ENCODE data around the gene TMEM94. TPM values are rescaled to one million over a fixed set of nuclear protein-coding genes. Genes with fewer than 3 reads are reported as not detected.

The TMEM94 gene
- total RNA-seq, 4 donors from 2014 or later, result 56.5 to 85.5 (median 60.0) TPM

DNA sequence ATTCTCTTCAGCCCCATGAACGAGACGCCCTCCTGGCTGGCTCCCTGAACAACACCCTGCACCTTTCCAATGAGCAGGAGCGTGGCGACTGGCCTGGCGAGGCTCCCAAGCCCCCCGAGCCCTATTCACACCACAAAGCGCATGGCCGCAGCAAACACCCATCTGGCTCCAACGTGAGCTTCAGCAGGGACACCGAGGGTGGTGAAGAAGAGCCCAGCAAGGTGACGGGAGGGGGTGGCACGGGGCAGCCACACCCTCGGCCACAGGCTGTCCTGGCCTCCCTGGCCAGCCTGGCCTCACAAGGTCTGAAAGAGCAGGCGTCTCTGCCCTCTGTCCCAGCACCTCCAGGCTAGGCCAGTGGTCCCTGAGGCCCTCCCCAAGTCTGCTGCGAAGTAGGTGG, 35.2 kb downstream of the TMEM94 start:
- intact Hi-C loops (cut with DNase I; ENCODE audit: low total_unique reads) (no loop called here), in situ Hi-C loops (cut with MboI; ENCODE audit: low sequenced_read_pairs in 4 of 4) (loop anchor here in 1 of 4 donors (10.0 kb wide), 1 partner anchor 57 kb away; no protein-coding TSS in a partner anchor)
- no peak for ATAC-seq
- TF ChIP-seq, protein P1, sequence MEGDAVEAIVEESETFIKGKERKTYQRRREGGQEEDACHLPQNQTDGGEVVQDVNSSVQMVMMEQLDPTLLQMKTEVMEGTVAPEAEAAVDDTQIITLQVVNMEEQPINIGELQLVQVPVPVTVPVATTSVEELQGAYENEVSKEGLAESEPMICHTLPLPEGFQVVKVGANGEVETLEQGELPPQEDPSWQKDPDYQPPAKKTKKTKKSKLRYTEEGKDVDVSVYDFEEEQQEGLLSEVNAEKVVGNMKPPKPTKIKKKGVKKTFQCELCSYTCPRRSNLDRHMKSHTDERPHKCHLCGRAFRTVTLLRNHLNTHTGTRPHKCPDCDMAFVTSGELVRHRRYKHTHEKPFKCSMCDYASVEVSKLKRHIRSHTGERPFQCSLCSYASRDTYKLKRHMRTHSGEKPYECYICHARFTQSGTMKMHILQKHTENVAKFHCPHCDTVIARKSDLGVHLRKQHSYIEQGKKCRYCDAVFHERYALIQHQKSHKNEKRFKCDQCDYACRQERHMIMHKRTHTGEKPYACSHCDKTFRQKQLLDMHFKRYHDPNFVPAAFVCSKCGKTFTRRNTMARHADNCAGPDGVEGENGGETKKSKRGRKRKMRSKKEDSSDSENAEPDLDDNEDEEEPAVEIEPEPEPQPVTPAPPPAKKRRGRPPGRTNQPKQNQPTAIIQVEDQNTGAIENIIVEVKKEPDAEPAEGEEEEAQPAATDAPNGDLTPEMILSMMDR (IDR thresholded peaks at IDR 0.05 in 4 of 5, conservative IDR thresholded peaks at IDR 0.05 in 1 of 5), result no peak
- no peak for TF ChIP-seq POLR2A (IDR thresholded peaks at IDR 0.05)
- H3K27me3 ChIP-seq, result no peaks in the 10 kb centered on the region
- DNase-seq, result no peak
- H3K4me3 ChIP-seq, result no peak overlapping the region
- H3K4me1 ChIP-seq, result peaks cover 42 to 46% of the 10 kb centered on the region in 2 donors
- H3K27ac ChIP-seq, result peak overlapping the region in 2 of 4 donors; percentile 29 to 76
- H3K36me3 ChIP-seq, result peaks cover 0 to 56% of the 10 kb centered on the region in 2 donors
- H3K9me3 ChIP-seq, result no peaks in the 10 kb centered on the region

DNA sequence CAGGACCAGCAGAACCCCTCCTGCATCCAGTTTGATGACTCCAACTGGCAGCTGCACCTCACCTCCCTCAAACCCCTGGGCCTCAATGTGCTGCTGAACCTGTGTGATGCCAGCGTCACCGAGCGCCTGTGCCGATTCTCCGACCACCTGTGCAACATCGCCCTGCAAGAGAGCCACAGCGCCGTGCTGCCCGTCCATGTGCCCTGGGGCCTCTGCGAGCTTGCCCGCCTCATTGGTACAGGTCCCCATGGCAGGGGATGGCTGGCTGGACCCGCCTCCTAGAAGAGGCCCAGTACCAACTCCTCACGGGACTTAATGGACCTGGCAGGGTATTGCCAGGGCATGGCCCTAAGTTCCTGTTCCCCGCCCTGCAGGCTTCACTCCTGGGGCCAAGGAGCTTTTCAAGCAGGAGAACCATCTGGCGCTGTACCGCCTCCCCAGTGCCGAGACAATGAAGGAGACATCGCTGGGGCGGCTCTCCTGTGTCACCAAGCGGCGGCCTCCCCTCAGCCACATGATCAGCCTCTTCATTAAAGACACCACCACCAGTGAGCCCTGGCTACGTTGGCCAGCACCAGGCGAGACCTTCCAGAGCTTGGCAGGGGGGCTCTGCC, 36.2 kb downstream of the TMEM94 start:
- DNase-seq (no peak), ATAC-seq (no peak)
- no peaks in the 10 kb centered on the region for H3K9me3 ChIP-seq
- H3K4me3 ChIP-seq, result no peak overlapping the region
- TF ChIP-seq POLR2A (IDR thresholded peaks at IDR 0.05), result no peak
- TF ChIP-seq, protein P1 (IDR thresholded peaks at IDR 0.05 in 4 of 5, conservative IDR thresholded peaks at IDR 0.05 in 1 of 5), result no peak
- peaks cover 34 to 36% of the 10 kb centered on the region in 2 donors for H3K4me1 ChIP-seq
- no peaks in the 10 kb centered on the region for H3K27me3 ChIP-seq
- intact Hi-C loops (cut with DNase I; ENCODE audit: low total_unique reads), result no loop called here
- no peak overlapping the region for H3K27ac ChIP-seq
- in situ Hi-C loops (cut with MboI; ENCODE audit: low sequenced_read_pairs in 4 of 4), result loop anchor here in 1 of 4 donors (10.0 kb wide), 1 partner anchor 58 kb away; no protein-coding TSS in a partner anchor
- peaks cover 0 to 58% of the 10 kb centered on the region in 2 donors for H3K36me3 ChIP-seq

DNA sequence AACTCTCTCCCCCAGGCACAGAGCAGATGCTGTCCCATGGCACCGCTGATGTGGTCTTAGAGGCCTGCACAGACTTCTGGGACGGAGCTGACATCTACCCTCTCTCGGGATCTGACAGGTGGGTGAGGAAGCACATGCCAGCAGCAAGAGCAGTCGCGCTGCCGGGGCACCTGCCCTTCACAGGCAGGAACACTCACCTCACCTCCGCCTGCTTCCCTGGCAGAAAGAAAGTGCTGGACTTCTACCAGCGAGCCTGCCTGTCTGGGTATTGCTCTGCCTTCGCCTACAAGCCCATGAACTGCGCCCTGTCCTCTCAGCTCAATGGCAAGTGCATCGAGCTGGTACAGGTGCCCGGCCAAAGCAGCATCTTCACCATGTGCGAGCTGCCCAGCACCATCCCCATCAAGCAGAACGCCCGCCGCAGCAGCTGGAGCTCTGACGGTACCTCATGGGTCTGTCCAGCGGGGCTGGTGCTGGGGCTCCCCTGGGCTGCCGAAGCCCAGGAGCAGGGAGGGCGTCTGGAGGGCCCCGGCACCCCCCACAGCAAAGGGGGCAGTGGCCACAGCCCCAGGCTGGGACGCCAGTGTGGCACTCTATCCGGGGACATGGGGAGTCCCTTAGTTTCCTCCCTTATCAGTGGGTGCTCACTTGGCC, 37.2 kb downstream of the TMEM94 start:
- peaks cover 0 to 68% of the 10 kb centered on the region in 2 donors for H3K36me3 ChIP-seq
- no peaks in the 10 kb centered on the region for H3K9me3 ChIP-seq
- intact Hi-C loops (cut with DNase I; ENCODE audit: low total_unique reads), result no loop called here
- H3K27ac ChIP-seq, result no peak overlapping the region
- ATAC-seq, result no peak
- H3K4me3 ChIP-seq, result no peak overlapping the region
- H3K4me1 ChIP-seq, result peaks cover 25 to 27% of the 10 kb centered on the region in 2 donors
- DNase-seq, result no peak
- in situ Hi-C loops (cut with MboI; ENCODE audit: low sequenced_read_pairs in 4 of 4), result loop anchor here in 1 of 4 donors (10.0 kb wide), 1 partner anchor 59 kb away; no protein-coding TSS in a partner anchor
- H3K27me3 ChIP-seq, result no peaks in the 10 kb centered on the region
- TF ChIP-seq, protein P1 (IDR thresholded peaks at IDR 0.05 in 4 of 5, conservative IDR thresholded peaks at IDR 0.05 in 1 of 5), result no peak
- no peak for TF ChIP-seq POLR2A (IDR thresholded peaks at IDR 0.05)

DNA sequence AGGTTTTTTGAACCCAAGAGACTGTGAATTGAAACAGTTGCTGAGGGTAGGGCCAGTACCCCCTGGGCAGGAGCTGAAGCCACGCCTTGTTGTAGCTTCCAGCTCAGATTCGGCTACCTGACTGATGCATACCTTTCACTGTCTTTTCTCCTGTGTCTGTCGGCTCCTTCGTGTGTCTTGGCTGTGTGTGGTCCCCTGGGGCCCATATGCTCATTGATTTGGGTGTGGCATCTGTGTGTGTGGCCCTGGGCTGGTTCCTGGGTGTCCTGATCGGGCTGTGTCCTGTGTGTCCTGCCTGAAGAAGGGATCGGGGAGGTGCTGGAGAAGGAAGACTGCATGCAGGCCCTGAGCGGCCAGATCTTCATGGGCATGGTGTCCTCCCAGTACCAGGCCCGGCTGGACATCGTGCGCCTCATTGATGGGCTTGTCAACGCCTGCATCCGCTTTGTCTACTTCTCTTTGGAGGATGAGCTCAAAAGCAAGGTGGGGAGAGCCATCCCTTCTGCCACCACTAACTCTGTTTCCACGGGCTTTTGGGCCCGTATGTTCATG, 38.0 kb downstream of the TMEM94 start:
- no peak overlapping the region for H3K27ac ChIP-seq
- no peak for ATAC-seq
- H3K9me3 ChIP-seq, result no peaks in the 10 kb centered on the region
- in situ Hi-C loops (cut with MboI; ENCODE audit: low sequenced_read_pairs in 4 of 4), result loop anchor here in 1 of 4 donors (10.0 kb wide), 1 partner anchor 60 kb away; no protein-coding TSS in a partner anchor
- H3K27me3 ChIP-seq, result no peaks in the 10 kb centered on the region
- H3K4me3 ChIP-seq, result no peak overlapping the region
- peaks cover 17 to 19% of the 10 kb centered on the region in 2 donors for H3K4me1 ChIP-seq
- intact Hi-C loops (cut with DNase I; ENCODE audit: low total_unique reads), result no loop called here
- no peak for DNase-seq
- peaks cover 0 to 71% of the 10 kb centered on the region in 2 donors for H3K36me3 ChIP-seq
- TF ChIP-seq, protein P1 (IDR thresholded peaks at IDR 0.05 in 4 of 5, conservative IDR thresholded peaks at IDR 0.05 in 1 of 5), result no peak
- TF ChIP-seq POLR2A (IDR thresholded peaks at IDR 0.05), result no peak
